ENCODE results near the gene PRODH.
"Not testable (repeated sequence)": the region's sequence is repeated elsewhere in the genome, so short reads cannot be mapped to it uniquely, and the experiment has no call there.

The PRODH gene, protein sequence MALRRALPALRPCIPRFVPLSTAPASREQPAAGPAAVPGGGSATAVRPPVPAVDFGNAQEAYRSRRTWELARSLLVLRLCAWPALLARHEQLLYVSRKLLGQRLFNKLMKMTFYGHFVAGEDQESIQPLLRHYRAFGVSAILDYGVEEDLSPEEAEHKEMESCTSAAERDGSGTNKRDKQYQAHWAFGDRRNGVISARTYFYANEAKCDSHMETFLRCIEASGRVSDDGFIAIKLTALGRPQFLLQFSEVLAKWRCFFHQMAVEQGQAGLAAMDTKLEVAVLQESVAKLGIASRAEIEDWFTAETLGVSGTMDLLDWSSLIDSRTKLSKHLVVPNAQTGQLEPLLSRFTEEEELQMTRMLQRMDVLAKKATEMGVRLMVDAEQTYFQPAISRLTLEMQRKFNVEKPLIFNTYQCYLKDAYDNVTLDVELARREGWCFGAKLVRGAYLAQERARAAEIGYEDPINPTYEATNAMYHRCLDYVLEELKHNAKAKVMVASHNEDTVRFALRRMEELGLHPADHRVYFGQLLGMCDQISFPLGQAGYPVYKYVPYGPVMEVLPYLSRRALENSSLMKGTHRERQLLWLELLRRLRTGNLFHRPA

DNA sequence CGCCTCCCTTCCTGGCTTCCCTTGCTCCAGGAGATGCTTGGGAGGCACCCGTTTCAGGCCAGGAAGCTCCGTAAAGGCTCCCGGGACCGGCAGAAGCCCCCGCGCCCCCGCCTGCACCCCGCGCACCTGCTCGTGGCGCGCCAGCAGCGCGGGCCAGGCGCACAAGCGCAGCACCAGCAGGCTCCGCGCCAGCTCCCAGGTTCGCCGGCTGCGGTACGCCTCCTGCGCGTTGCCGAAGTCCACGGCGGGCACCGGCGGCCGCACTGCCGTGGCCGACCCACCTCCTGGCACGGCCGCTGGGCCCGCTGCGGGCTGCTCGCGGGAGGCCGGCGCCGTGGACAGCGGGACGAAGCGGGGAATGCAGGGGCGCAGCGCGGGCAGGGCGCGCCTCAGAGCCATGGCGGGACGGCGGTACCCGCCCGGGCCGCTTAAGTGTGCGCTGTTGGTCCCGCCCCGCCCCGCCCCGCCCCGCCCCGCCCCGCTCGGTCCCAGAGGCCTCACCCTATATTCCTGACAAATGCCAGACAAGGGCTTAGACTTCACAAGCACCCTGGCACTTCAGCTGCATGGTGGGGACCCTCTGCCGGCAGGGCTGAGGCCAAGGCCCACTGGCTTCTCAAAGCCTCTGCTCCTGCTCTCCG is at the start of gene PRODH:
PRODH (minus strand) TSS at position 405 of the 641 bp plus-strand sequence; CDS start at position 399, 6 bp downstream.
- DNase-seq (ENCODE audit: low spot score in 2 of 2) (no peak), ATAC-seq (peak; percentile 66)
- Mint-ChIP-seq H3K27ac (no peak within 1 kb of the TSS), H3K36me3 (no peaks in the 10 kb centered on the region), H3K4me3 (no peak within 1 kb of the TSS), H3K4me1 (no peaks in the 10 kb centered on the region), H3K9me3 (no peaks in the 10 kb centered on the region)

DNA sequence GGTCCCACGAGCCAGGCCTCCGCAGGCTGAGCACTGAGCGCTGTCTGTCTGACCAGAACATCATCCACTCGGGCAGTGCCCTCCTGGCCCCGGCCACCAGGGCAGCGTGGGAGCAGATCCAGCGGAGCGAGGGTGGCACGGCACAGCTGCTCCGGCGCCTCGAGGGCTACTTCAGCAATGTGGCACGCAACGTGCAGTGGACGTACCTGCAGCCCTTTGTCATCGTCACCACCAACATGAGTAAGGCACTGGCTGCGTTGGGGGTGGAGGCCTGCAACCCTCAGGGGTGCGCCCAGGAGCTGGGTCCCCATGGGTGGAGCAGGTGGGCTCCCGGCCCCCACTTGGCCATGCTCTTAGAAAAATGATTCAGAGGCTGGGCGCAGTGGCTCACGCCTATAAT is 49.7 kb upstream of the PRODH start:
- Mint-ChIP-seq H3K36me3 (no peaks in the 10 kb centered on the region), H3K4me1 (no peaks in the 10 kb centered on the region), H3K27ac (no peak overlapping the region), H3K9me3 (no peaks in the 10 kb centered on the region), H3K4me3 (no peak overlapping the region)
- ATAC-seq, result no peak
- DNase-seq (ENCODE audit: low spot score in 2 of 2), result no peak

DNA sequence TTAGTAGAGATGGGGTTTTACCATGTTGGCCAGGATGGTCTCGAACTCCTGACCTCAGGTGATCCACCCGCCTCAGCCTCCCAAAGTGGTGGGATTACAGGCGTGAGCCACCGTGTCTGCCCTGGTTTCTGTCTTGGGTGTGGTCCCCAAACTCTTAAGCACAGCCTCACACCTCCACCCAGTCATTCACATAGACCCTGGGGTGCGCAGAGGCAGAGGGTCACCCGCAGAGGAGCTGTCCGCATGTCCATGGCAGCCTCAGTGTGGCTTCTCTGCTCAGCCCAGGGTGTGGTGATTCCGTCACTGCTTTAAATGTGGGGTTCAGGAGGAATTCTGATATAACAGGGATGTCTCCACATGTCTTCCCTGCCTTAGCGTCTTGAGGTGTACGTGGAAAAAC is 48.5 kb upstream of the PRODH start:
- H3K9me3 Mint-ChIP-seq, result no peaks in the 10 kb centered on the region
- no peak overlapping the region for H3K4me3 Mint-ChIP-seq

DNA sequence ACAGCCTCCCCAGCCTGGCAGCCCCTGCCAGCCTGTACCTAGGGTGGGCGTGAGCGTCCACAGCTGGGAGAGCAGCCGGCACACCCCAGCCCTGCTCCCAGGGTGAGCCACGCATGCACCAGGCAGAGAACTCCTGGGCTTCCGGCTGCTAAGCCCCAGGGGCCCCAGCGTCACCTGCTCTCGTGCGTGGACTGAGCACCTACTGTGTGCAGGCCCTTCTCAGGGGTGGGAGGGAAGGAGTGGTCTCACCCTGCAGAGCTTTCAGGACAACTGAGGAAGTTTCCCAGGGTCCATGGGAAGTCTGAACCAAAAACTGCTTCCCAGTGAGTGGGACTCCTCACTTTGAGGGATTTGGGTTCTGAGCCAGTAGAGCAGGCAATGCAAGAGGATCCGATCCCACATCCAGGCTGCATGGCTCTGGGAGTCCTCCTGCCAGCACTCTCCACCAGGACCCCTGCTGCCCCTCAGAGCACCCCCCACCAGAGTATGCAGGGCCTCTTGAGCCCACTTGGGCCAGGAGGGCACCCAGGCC is 47.1 kb upstream of the PRODH start:
- no peak for ATAC-seq
- Mint-ChIP-seq H3K9me3 (no peaks in the 10 kb centered on the region), H3K36me3 (no peaks in the 10 kb centered on the region), H3K27ac (no peak overlapping the region), H3K4me1 (no peaks in the 10 kb centered on the region), H3K4me3 (no peak overlapping the region)
- DNase-seq (ENCODE audit: low spot score in 2 of 2), result no peak

More for the DNA sequence above, 48.5 kb upstream of the PRODH start:
- Mint-ChIP-seq H3K36me3 (no peaks in the 10 kb centered on the region), H3K4me1 (no peaks in the 10 kb centered on the region), H3K27ac (no peak overlapping the region)
- DNase-seq (ENCODE audit: low spot score in 2 of 2) (no peak), ATAC-seq (no peak)

DNA sequence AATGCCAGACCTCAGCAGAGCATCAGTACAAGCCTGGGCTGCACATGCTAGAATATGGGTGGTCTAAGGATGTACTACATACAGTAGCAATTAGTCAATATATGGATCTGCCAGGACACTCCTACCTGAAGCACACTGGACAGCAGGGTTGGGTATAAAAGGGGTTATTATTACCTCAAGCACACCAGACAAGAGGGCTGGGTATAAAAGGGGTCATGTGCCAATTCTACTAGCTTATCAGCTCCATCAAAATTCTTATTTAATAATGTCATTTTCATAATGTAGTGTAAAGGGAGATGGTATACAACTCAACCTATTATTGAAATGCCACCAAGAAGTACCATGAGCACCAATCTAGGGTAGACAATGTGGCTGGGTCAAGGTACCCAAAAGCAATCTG is 44.7 kb upstream of the PRODH start:
- Mint-ChIP-seq H3K36me3 (no peaks in the 10 kb centered on the region), H3K27ac (no peak overlapping the region), H3K9me3 (no peaks in the 10 kb centered on the region), H3K4me1 (no peaks in the 10 kb centered on the region), H3K4me3 (no peak overlapping the region)
- ATAC-seq (no peak), DNase-seq (ENCODE audit: low spot score in 2 of 2) (no peak)

DNA sequence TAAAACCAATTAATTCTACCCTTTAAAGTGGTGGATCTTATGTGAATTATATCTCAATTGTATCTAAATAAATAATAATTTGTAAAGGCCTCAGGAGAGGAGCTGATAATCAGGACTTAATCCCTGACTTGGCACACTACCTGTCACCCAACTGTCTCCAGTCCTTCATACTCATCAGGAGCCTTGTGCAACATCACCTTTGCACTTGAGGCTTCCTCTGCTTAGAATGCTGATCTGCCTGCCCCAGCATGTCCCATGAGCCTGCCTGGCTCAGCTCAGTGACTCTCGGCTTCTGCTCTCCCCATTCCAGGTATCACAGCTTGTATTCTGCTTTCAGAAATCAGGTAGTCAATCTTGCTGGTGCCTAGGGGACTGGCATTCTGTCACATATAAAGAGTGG is 43.9 kb upstream of the PRODH start:
- ATAC-seq (no peak), DNase-seq (ENCODE audit: low spot score in 2 of 2) (no peak)
- H3K4me1 Mint-ChIP-seq, result no peaks in the 10 kb centered on the region

DNA sequence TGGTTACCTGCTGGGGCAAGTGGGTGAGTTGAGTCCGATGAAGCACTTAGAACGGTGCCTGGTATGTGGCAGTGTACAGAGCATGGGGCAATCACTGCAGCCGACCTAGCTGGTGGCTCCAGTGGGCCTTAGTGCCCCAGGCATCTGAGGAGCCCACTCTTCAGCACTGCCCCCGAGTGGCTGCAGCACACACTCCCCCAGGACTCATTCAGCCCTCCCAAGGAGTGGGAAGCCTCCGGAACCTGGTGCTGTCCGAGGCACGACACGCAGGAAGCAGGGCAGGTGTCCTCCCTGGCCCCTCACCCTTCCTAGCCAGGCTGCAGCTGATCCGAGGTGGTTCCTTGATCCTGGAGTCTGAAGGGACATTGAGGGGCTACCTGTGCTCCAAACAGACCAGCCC is 42.4 kb upstream of the PRODH start:
- Mint-ChIP-seq H3K4me1 (no peaks in the 10 kb centered on the region), H3K27ac (no peak overlapping the region), H3K4me3 (no peak overlapping the region), H3K36me3 (no peaks in the 10 kb centered on the region), H3K9me3 (no peaks in the 10 kb centered on the region)
- DNase-seq (ENCODE audit: low spot score in 2 of 2), result no peak
- no peak for ATAC-seq

More for the DNA sequence above, 43.9 kb upstream of the PRODH start:
- H3K27ac Mint-ChIP-seq, result no peak overlapping the region
- no peaks in the 10 kb centered on the region for H3K9me3 Mint-ChIP-seq
- H3K36me3 Mint-ChIP-seq, result no peaks in the 10 kb centered on the region
- no peak overlapping the region for H3K4me3 Mint-ChIP-seq

DNA sequence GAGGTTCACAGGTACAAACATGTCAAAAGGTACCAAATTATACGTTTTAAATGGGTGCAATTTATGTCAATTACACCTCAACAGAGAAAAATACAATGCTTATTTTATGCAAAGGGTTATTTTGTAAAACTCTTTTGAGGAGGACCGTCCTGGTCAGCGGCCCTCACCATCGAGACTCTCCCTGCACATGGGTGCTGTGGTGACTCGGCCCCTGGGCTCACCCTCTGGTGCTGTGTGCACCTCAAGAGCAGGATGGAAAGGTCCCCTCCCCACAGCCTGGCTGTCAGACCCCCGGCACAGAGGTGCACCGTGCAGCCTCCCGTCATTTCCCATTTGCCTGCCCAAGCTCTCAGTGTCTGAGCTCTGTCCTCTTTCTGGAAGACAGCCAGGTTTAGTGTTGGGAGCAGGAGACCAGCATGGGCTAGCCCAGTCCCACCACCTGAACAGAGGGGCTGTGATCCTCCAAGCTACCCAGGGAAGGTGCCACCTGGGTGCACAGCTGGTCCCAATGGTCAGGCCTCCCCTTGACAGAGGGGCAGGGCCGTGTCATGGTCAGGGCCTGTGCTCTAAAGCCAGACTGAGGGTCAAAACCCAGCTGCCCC is 41.8 kb upstream of the PRODH start:
- DNase-seq (ENCODE audit: low spot score in 2 of 2), result no peak
- ATAC-seq, result peak; percentile 23
- H3K4me1 Mint-ChIP-seq, result no peaks in the 10 kb centered on the region
- no peak overlapping the region for H3K27ac Mint-ChIP-seq
- H3K4me3 Mint-ChIP-seq, result no peak overlapping the region
- H3K9me3 Mint-ChIP-seq, result no peaks in the 10 kb centered on the region
- no peaks in the 10 kb centered on the region for H3K36me3 Mint-ChIP-seq

DNA sequence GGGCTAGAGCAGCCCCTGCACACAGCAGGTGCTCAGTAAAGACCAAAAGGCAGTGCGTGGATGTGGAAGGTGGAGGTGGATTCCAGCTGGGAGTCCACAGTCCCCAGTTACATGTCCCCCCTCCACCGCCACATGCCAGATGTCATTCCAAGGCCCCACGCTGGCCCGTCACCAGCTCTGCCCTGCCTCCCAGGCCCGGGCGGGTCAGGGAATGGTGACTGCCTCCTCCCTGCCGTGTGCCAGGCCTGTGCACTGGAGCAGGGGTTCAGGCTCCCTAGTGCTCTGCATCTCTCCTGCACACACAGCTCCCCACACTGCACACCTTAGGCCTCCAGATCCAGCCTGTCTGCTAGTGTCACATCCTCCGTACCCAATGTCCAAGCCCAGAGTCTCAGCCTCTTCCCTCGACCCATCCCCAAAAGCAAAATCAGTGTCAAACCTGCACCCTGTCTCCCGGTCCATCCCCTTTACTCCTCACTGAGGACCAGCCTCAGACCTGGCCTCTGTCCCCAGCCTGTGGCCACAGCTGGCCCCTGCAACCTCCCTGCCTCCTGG is 40.2 kb upstream of the PRODH start:
- Mint-ChIP-seq H3K36me3 (no peaks in the 10 kb centered on the region), H3K27ac (no peak overlapping the region), H3K4me3 (no peak overlapping the region), H3K4me1 (no peaks in the 10 kb centered on the region), H3K9me3 (no peaks in the 10 kb centered on the region)
- DNase-seq (ENCODE audit: low spot score in 2 of 2) (no peak), ATAC-seq (no peak)

DNA sequence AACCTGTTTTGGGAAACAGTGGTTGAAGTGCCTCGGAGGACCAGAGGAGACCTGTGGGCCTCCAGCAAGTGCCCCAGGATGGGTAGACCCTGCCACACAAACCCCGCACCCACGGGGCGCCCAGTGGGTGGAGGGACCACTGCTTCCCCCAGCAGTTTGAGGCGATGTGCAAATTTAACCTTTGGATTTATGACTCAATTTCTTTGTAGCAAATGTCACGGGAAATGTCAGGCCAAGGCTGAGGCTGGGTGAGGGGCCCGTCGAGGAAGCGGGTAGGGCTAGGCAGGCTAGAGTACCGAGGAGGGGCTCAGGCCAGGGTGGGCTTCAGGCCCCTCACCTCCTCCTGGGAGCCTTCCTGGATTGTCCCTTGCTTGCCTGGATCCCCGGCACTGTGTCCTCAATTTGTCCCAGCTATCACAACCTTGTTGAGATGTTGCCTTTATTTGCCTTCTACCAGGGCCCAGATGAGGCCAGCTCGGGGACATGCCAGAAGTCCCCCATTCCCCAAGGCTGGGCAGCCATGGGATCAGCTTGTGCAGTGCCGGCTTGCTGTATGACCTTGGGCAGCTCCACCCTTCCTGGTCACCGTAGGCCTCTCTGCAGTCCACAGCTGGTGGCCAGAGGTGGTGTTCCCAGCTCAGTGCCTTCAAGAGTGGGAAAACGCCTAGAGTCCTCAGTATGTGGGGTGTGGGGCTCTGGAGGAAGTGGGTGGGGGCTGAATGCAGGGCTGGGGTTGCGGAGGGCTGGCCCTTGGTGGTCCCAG is 39.5 kb upstream of the PRODH start:
- Mint-ChIP-seq H3K4me3 (no peak overlapping the region), H3K4me1 (no peaks in the 10 kb centered on the region), H3K9me3 (no peaks in the 10 kb centered on the region), H3K36me3 (no peaks in the 10 kb centered on the region), H3K27ac (no peak overlapping the region)
- no peak for DNase-seq (ENCODE audit: low spot score in 2 of 2)
- no peak for ATAC-seq

DNA sequence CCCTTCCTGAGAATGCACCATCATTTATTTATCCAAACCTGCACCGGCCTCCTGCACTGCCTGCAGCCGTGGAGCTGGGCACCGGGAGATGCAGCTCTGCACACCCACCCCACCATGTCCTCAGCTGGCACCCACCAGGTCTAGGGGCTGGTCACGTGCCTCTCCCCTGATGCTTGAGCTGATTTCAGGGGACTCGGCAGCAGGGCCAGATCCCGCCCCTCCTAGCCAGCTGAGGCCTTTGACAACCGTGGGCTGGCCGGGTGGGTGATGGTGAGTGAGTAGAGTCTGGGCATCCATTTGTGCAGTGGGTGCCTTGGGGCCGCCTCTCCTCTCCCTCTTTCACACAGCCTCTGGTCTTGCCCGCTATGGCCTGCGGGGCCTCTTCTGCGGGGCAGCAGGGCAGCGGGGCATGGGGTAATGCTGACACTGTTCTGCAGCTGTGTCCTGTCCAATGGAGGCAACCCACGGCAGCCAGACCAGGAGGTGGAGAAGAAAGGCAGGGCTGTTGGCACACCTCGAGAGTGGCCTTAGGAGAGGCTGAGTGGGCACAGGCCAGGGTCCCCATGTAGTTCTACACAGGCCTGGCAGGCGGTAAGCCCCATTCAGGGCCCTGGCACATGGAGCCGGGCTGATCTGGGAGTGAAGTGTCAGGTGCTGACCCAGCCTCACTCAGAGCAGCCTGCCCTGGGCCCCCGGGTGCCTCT is 38.5 kb upstream of the PRODH start:
- H3K9me3 Mint-ChIP-seq, result no peaks in the 10 kb centered on the region
- H3K36me3 Mint-ChIP-seq, result no peaks in the 10 kb centered on the region
- H3K4me1 Mint-ChIP-seq, result no peaks in the 10 kb centered on the region
- DNase-seq (ENCODE audit: low spot score in 2 of 2), result no peak
- no peak overlapping the region for H3K27ac Mint-ChIP-seq
- H3K4me3 Mint-ChIP-seq, result no peak overlapping the region
- no peak for ATAC-seq

DNA sequence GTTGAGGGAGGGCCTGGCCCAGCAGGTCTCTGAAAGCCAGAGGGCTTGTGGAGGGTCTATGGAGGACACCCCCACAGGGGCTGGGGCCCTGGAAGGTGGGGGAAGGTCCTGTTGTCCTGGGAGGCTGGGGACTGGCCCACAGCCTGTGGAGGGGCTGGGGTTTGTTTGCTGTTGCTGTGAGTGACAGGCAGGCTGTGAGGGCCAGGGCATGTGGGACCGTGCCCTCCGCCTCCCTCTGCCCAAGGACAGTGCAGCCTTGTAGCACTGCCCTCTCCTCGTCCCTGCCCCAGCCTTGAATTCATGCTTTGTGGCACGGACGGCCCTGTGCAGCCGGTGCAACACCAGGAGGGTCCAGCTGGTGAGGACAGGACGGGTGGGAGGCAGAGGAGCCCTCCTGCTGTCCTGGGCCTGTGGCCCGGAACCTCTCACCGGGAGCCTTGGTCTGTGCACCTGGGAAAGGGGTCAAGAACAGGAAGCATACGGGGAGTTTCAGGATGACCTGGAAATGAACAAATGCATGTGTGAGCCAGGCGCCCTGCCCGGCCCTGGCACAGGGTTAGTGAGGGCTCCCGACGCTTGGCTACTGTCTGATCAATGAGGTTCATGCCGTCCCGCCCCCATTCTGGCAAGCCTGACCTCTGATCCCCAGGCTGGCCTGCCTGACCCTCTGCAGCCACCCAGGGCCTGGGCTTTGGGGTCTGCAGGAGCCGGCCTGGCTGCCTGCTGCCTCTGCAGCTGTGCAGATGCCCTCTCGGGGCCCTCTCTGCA is 37.4 kb upstream of the PRODH start:
- Mint-ChIP-seq H3K36me3 (no peaks in the 10 kb centered on the region), H3K4me1 (no peaks in the 10 kb centered on the region), H3K9me3 (no peaks in the 10 kb centered on the region), H3K27ac (no peak overlapping the region), H3K4me3 (no peak overlapping the region)
- no peak for ATAC-seq
- no peak for DNase-seq (ENCODE audit: low spot score in 2 of 2)

DNA sequence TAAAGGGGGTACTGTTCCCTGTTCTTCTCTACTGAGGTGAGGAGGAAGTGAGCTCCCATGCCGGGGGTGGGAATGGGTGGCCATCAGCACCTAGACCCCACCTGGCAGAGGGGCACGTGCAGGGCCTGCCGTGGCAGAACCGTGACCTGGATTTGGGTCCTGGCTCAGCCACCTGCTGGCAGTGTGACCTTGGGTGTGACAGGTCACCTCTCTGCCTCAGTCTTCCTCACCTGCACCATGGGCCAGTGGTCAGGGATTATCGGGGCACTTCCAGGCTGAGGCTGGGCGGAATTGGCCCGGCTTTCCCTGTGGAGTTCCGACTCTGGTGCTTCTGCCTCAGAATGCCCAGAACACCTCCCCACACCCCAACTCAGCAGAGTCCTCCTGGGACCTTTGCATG is 36.5 kb upstream of the PRODH start:
- not testable (repeated sequence) for H3K27ac Mint-ChIP-seq; H3K4me1 Mint-ChIP-seq; ATAC-seq; H3K9me3 Mint-ChIP-seq; DNase-seq (ENCODE audit: low spot score in 2 of 2); H3K4me3 Mint-ChIP-seq; H3K36me3 Mint-ChIP-seq

DNA sequence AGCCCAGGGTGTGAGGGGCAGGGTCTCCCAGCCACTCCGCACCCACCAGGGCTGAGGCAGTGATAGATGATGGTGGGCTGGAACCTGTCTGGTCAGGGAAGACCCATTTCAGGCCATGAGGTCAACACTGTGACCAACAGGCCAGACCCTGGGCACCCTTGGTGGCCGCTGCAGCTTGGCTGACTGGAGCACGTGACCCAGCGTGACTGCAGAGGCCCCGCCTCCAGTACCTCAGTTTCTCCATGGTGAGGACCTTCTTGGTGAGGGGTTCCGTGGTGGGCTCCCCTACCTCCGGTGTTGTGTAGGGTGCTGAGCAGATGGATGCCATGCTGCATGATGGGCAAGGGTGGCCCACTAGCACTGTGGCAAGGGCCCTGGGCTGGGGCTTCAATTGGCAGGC is 35.9 kb upstream of the PRODH start:
- not testable (repeated sequence) for H3K36me3 Mint-ChIP-seq; DNase-seq (ENCODE audit: low spot score in 2 of 2); ATAC-seq; H3K4me1 Mint-ChIP-seq; H3K9me3 Mint-ChIP-seq; H3K27ac Mint-ChIP-seq
- H3K4me3 Mint-ChIP-seq, result peak overlapping the region; percentile 24

Measured in stimulated activated effector memory CD8-positive, alpha-beta T cell treated with anti-CD3 and anti-CD28 coated beads, Interleukin-12 subunit alpha, Interleukin-12 subunit beta, amount 100 ng/mL, for 72 hours (primary cell).